ENCODE data around the gene ARL4C.

The ARL4C gene

DNA sequence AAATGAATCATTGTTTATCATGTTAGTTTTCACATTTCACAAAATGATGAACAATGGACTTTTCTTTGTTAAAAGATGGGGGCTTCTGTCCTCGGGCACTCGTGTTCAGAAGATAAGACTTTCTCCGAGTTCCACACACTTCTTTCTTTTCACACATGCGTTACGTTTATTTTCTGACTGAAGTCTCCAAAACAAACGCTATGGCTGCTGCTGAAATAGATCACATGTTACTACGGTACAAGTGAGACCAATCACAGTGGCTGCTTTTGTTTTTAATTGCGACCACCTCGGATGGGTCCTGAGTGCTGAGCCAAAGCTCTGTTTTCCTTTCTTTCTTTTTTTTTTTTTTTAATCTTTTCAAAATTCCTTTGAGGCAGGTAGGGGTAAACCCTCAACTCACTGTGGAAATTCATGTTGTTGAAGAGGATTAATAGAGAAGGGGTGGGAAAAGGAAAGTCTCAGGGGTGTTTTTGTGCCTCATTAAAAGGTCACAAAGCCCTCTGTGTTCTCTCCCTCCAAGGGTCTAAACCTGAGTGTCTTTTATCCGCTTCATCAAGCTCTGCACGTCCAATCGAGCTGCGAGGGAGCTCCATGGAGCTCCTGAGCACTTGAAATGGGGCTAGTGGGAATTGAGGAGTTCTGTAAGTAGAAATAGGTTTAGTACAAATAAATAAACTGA lies 48.2 kb downstream of the ARL4C start:
- Histone ChIP-seq H3K9me3 (ENCODE audit: control extremely low read depth in 1 of 5, control insufficient read depth in 4 of 5, insufficient read depth in 2 of 5, low read depth in 1 of 5, low read length in 4 of 5) (no peaks in the 10 kb centered on the region), H3K27me3 (replicated peaks in 2 of 5; ENCODE audit: control insufficient read depth in 4 of 5, insufficient read depth in 5 of 5, low read length in 4 of 5) (no peaks in the 10 kb centered on the region), H3K4me3 (ENCODE audit: control insufficient read depth in 1 of 7, extremely low read depth in 1 of 7, insufficient read depth in 4 of 7, low read depth in 2 of 7, low read length in 6 of 7) (no peak overlapping the region), H3K27ac (ENCODE audit: insufficient read depth in 1 of 2, low read depth in 1 of 2, low read length in 2 of 2, poor library complexity in 1 of 2, severe bottlenecking in 2 of 2) (no peak overlapping the region), H3K36me3 (ENCODE audit: control insufficient read depth in 4 of 4, insufficient read depth in 4 of 4, low read length in 3 of 4) (no peaks in the 10 kb centered on the region), H3K4me1 (ENCODE audit: control extremely low read depth in 1 of 4, control insufficient read depth in 4 of 4, insufficient read depth in 4 of 4, low read length in 3 of 4) (peaks cover 12 to 41% (median 31%) of the 10 kb centered on the region in 4 experiments)
- ChIA-PET CTCF (no interaction called here), POLR2A (no interaction called here)
- DNase-seq: no peak
- 98% methylated on average over 7 of the region's 13 CpGs for WGBS (ENCODE audit: insufficient coverage)

DNA sequence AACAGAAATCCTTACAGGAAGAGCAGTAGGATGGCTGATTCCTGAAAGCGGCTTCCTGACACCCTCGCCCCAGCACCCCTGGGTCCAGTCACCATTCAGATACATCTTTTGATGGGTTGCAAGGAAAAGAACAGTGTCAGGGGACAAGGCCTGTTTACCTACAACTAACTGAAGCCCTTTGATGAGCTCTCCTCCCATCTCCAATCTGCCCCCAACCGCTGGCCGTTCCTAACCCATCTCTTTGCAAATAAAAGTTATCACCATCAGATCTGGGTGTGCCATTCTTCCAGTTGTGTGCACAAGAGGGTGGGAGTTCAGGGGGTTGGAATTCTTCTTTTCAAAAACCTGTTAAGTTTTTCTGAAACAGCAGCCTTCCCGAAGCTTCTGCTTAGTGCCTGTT lies 48.9 kb downstream of the ARL4C start:
- H3K36me3 ChIP-seq (ENCODE audit: control insufficient read depth in 4 of 4, insufficient read depth in 4 of 4, low read length in 3 of 4): no peaks in the 10 kb centered on the region
- ChIA-PET CTCF (interaction anchor here (1.5 kb wide), 1 partner anchor 18 kb away, joined by 4 read pairs; no protein-coding TSS in a partner anchor), POLR2A (interaction anchor here (0.6 kb wide), 1 partner anchor 420 kb away, joined by 3 read pairs; no protein-coding TSS in a partner anchor)
- H3K4me1 ChIP-seq (ENCODE audit: control extremely low read depth in 1 of 4, control insufficient read depth in 4 of 4, insufficient read depth in 4 of 4, low read length in 3 of 4): peaks cover 12 to 42% (median 31%) of the 10 kb centered on the region in 4 experiments
- H3K9me3 ChIP-seq (ENCODE audit: control extremely low read depth in 1 of 5, control insufficient read depth in 4 of 5, insufficient read depth in 2 of 5, low read depth in 1 of 5, low read length in 4 of 5): no peaks in the 10 kb centered on the region
- H3K27me3 ChIP-seq (replicated peaks in 2 of 5; ENCODE audit: control insufficient read depth in 4 of 5, insufficient read depth in 5 of 5, low read length in 4 of 5): no peaks in the 10 kb centered on the region
- 100% methylated on average over 1 of the region's 5 CpGs for WGBS (ENCODE audit: insufficient coverage)
- no peak overlapping the region for H3K4me3 ChIP-seq (ENCODE audit: control insufficient read depth in 1 of 7, extremely low read depth in 1 of 7, insufficient read depth in 4 of 7, low read depth in 2 of 7, low read length in 6 of 7)
- no peak for DNase-seq
- H3K27ac ChIP-seq (ENCODE audit: insufficient read depth in 1 of 2, low read depth in 1 of 2, low read length in 2 of 2, poor library complexity in 1 of 2, severe bottlenecking in 2 of 2): no peak overlapping the region

DNA sequence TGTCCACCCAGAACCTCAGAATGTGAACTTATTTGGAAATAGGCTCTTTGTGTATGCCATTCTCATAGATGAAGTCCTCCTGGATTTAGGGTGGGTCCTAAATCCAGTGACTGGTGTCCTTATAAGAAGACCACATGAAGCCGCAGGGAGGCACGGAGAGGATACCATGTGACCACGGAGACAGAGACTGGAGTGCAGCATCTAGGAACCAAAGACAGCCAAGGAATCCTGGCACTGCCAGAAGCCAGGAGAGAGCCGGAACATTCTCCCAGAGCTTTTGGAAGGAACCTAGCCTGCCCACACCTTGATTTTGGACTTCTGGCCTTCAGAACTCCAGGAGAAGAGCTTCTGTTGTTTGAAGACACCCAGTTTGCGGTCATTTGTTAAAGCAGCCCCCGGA lies 49.7 kb downstream of the ARL4C start:
- Histone ChIP-seq H3K27ac (ENCODE audit: insufficient read depth in 1 of 2, low read depth in 1 of 2, low read length in 2 of 2, poor library complexity in 1 of 2, severe bottlenecking in 2 of 2) (no peak overlapping the region), H3K4me1 (ENCODE audit: control extremely low read depth in 1 of 4, control insufficient read depth in 4 of 4, insufficient read depth in 4 of 4, low read length in 3 of 4) (peaks cover 12 to 42% (median 31%) of the 10 kb centered on the region in 4 experiments), H3K27me3 (replicated peaks in 2 of 5; ENCODE audit: control insufficient read depth in 4 of 5, insufficient read depth in 5 of 5, low read length in 4 of 5) (no peaks in the 10 kb centered on the region), H3K36me3 (ENCODE audit: control insufficient read depth in 4 of 4, insufficient read depth in 4 of 4, low read length in 3 of 4) (no peaks in the 10 kb centered on the region), H3K9me3 (ENCODE audit: control extremely low read depth in 1 of 5, control insufficient read depth in 4 of 5, insufficient read depth in 2 of 5, low read depth in 1 of 5, low read length in 4 of 5) (no peaks in the 10 kb centered on the region), H3K4me3 (ENCODE audit: control insufficient read depth in 1 of 7, extremely low read depth in 1 of 7, insufficient read depth in 4 of 7, low read depth in 2 of 7, low read length in 6 of 7) (no peak overlapping the region)
- ChIA-PET CTCF (interaction anchor here (1.2 to 1.5 kb wide), 2 partner anchors 19 to 162 kb away, joined by 3 to 4 read pairs; no protein-coding TSS in a partner anchor), POLR2A (no interaction called here)
- 97% methylated on average over 6 of the region's 6 CpGs for WGBS (ENCODE audit: insufficient coverage)
- no peak for DNase-seq

DNA sequence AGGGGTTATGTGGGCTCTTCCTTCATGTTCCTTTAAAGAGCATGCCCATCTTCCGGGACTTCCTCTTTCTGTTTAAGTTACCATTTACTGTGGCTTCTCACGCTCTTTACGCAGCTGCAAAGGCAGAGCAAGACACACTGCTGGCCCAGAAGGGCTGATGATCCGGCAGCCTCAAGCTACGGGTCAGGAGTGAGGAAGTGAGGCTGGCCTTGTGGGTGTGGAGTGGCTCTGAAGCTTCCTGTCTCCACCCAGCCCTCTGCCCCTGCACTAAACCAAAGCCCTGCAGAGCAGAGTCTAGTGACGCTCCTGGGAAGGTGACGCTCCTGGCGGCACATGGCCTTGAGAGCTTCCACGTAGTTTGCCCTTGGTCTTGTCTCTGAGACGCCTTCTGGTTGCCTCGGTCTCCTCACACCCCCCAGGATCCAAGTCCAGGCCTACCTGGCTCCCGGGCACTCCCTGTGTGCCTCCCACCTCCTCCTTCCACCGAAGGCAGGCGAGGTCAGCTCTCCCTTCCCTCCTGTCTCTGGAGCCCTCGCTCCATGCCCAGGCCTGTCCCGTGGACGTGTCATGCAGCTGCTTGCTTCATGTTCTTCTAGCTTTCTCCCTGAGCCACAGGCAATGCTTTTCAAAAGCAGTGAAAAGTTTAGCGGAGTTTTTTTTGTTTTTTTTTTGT lies 50.3 kb downstream of the ARL4C start:
- peaks cover 12 to 42% (median 31%) of the 10 kb centered on the region in 4 experiments for H3K4me1 ChIP-seq (ENCODE audit: control extremely low read depth in 1 of 4, control insufficient read depth in 4 of 4, insufficient read depth in 4 of 4, low read length in 3 of 4)
- peak overlapping the region in 1 of 2 experiments; percentile 20 for H3K27ac ChIP-seq (ENCODE audit: insufficient read depth in 1 of 2, low read depth in 1 of 2, low read length in 2 of 2, poor library complexity in 1 of 2, severe bottlenecking in 2 of 2)
- POLR2A ChIA-PET: no interaction called here
- no peaks in the 10 kb centered on the region for H3K36me3 ChIP-seq (ENCODE audit: control insufficient read depth in 4 of 4, insufficient read depth in 4 of 4, low read length in 3 of 4)
- CTCF ChIA-PET: interaction anchor here (1.2 to 1.5 kb wide), 2 partner anchors 20 to 161 kb away, joined by 3 to 4 read pairs; no protein-coding TSS in a partner anchor
- H3K4me3 ChIP-seq (ENCODE audit: control insufficient read depth in 1 of 7, extremely low read depth in 1 of 7, insufficient read depth in 4 of 7, low read depth in 2 of 7, low read length in 6 of 7): peak overlapping the region in 1 of 7 experiments; percentile 26
- peak; percentile 72 to 95 (median 93) for DNase-seq
- H3K9me3 ChIP-seq (ENCODE audit: control extremely low read depth in 1 of 5, control insufficient read depth in 4 of 5, insufficient read depth in 2 of 5, low read depth in 1 of 5, low read length in 4 of 5): no peaks in the 10 kb centered on the region
- WGBS (ENCODE audit: insufficient coverage): 48% methylated on average over 12 of the region's 18 CpGs
- H3K27me3 ChIP-seq (replicated peaks in 2 of 5; ENCODE audit: control insufficient read depth in 4 of 5, insufficient read depth in 5 of 5, low read length in 4 of 5): no peaks in the 10 kb centered on the region

DNA sequence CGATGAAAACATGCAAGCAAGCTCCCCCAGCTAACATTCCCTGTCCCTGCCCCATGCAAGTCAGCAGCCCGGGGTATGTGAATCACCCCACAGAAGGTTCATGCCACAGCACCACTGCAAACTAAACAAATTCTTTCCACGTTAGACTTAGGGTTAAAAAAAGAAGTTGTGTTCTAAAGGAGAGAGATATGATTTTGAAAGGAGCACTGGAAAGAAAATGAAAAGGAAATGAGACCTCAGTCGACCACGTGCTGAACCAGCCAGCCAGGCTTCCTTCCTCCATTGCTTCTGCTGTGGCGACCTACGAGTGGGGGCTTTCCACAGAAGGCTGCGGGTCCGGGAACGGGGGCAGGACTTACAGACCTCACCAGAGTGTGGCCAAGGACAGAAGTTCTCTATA lies 52.0 kb downstream of the ARL4C start:
- Histone ChIP-seq H3K4me1 (ENCODE audit: control extremely low read depth in 1 of 4, control insufficient read depth in 4 of 4, insufficient read depth in 4 of 4, low read length in 3 of 4) (peaks cover 12 to 42% (median 31%) of the 10 kb centered on the region in 4 experiments), H3K27me3 (replicated peaks in 2 of 5; ENCODE audit: control insufficient read depth in 4 of 5, insufficient read depth in 5 of 5, low read length in 4 of 5) (no peaks in the 10 kb centered on the region), H3K4me3 (ENCODE audit: control insufficient read depth in 1 of 7, extremely low read depth in 1 of 7, insufficient read depth in 4 of 7, low read depth in 2 of 7, low read length in 6 of 7) (peak overlapping the region in 2 of 7 experiments; percentile 30 to 52), H3K27ac (ENCODE audit: insufficient read depth in 1 of 2, low read depth in 1 of 2, low read length in 2 of 2, poor library complexity in 1 of 2, severe bottlenecking in 2 of 2) (no peak overlapping the region), H3K9me3 (ENCODE audit: control extremely low read depth in 1 of 5, control insufficient read depth in 4 of 5, insufficient read depth in 2 of 5, low read depth in 1 of 5, low read length in 4 of 5) (no peaks in the 10 kb centered on the region), H3K36me3 (ENCODE audit: control insufficient read depth in 4 of 4, insufficient read depth in 4 of 4, low read length in 3 of 4) (no peaks in the 10 kb centered on the region)
- WGBS (ENCODE audit: insufficient coverage): 13% methylated on average over 3 of the region's 10 CpGs
- ChIA-PET POLR2A (interaction anchor here (0.9 kb wide), 2 partner anchors 18 to 38 kb away, joined by 3 to 4 read pairs; no protein-coding TSS in a partner anchor), CTCF (interaction anchor here (0.8 kb wide), 1 partner anchor 156 kb away, joined by 3 read pairs; no protein-coding TSS in a partner anchor)
- DNase-seq: peak; percentile 71 to 94 (median 93)

DNA sequence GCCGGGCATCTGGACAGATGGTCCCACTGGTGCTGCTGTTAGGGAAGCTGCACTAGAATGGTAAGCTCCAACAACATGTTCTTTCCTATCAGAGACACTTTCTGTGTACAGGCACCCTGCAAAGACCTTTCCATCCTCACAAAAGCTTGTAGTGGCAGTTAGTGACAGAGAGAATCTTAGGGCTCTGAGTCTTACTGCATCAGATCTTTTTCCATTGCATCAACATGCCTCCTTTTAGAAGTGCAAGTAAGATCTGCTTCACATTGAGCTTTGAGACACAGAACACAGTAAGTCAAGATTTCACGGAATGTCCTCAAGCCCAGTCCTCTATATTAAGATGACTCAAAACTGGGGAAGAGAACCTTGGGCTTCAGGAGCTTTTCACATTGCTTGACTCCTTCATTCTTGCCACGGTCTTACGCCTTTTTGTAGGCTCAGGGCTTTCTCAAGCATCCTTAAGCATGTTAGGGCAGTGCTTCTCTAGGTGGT lies 52.6 kb downstream of the ARL4C start:
- no peak for DNase-seq
- CTCF ChIA-PET: interaction anchor here (0.8 to 0.9 kb wide), 3 partner anchors 9 to 155 kb away, joined by 3 read pairs; no protein-coding TSS in a partner anchor
- no peaks in the 10 kb centered on the region for H3K9me3 ChIP-seq (ENCODE audit: control extremely low read depth in 1 of 5, control insufficient read depth in 4 of 5, insufficient read depth in 2 of 5, low read depth in 1 of 5, low read length in 4 of 5)
- no peak overlapping the region for H3K27ac ChIP-seq (ENCODE audit: insufficient read depth in 1 of 2, low read depth in 1 of 2, low read length in 2 of 2, poor library complexity in 1 of 2, severe bottlenecking in 2 of 2)
- peak overlapping the region in 1 of 7 experiments; percentile 30 for H3K4me3 ChIP-seq (ENCODE audit: control insufficient read depth in 1 of 7, extremely low read depth in 1 of 7, insufficient read depth in 4 of 7, low read depth in 2 of 7, low read length in 6 of 7)
- POLR2A ChIA-PET: interaction anchor here (0.9 kb wide), 1 partner anchor 18 kb away, joined by 4 read pairs; no protein-coding TSS in a partner anchor
- WGBS (ENCODE audit: insufficient coverage): 95% methylated on average over 4 of the region's 4 CpGs
- peaks cover 12 to 42% (median 31%) of the 10 kb centered on the region in 4 experiments for H3K4me1 ChIP-seq (ENCODE audit: control extremely low read depth in 1 of 4, control insufficient read depth in 4 of 4, insufficient read depth in 4 of 4, low read length in 3 of 4)
- no peaks in the 10 kb centered on the region for H3K27me3 ChIP-seq (replicated peaks in 2 of 5; ENCODE audit: control insufficient read depth in 4 of 5, insufficient read depth in 5 of 5, low read length in 4 of 5)
- no peaks in the 10 kb centered on the region for H3K36me3 ChIP-seq (ENCODE audit: control insufficient read depth in 4 of 4, insufficient read depth in 4 of 4, low read length in 3 of 4)
